Fibroblast of lung (primary cell): ENCODE results near the gene RGL4.
"Not testable (repeated sequence)": the region's sequence is repeated elsewhere in the genome, so short reads cannot be mapped to it uniquely, and the experiment has no call there.

ENCODE experiments used
- CTCF ChIP-seq, 2 donors: IDR thresholded peaks in 1 of 2; conservative IDR thresholded peaks in 1 of 2; 1 replicate in 1 of 2; 2 replicates in 1 of 2; pipeline ENCODE4 v1.5.1; 2011 to 2012; ENCODE audit warnings: low read length in 2 of 2, control low read depth in 1 of 2, inconsistent platforms in 1 of 2, low read depth in 1 of 2, mild to moderate bottlenecking in 1 of 2
- EZH2 ChIP-seq: IDR thresholded peaks from 2 replicates; pipeline ENCODE4 v1.5.1; 2012; ENCODE audit warnings: low read length, control low read depth, mild to moderate bottlenecking; ENCODE audit errors: missing control alignments

GRCh38 chr22:23674886-23675501 lies 15.8 kb upstream of the RGL4 start:
- not testable (repeated sequence) for TF ChIP-seq CTCF (conservative IDR thresholded peaks at IDR 0.05 in 1 of 2, IDR thresholded peaks at IDR 0.05 in 1 of 2; ENCODE audit: low read depth in 1 of 2, low read length in 2 of 2); EZH2
